HT1080 (cell line): Measurements from ENCODE around the gene TCN2. TPM values are rescaled to one million over a fixed set of nuclear protein-coding genes. Genes with fewer than 3 reads are reported as not detected.
"Not testable (repeated sequence)": the region's sequence is repeated elsewhere in the genome, so short reads cannot be mapped to it uniquely, and the experiment has no call there.

Source experiments
- DNase-seq: peaks from one replicate; pipeline ENCODE4 v3.0.0-alpha.2; 2015; ENCODE audit warnings: low read depth
- total RNA-seq: library from RNA; depleted of rRNA; stranded (reverse); fragments of >200 nt; shearing (Covaris generic); gene quantifications from 2 replicates; pipeline ENCODE4 v1.2.3, GENCODE V29; 2014

Gene TCN2
- total RNA-seq, 1 experiment from 2014 or later = 7.4 TPM

DNA sequence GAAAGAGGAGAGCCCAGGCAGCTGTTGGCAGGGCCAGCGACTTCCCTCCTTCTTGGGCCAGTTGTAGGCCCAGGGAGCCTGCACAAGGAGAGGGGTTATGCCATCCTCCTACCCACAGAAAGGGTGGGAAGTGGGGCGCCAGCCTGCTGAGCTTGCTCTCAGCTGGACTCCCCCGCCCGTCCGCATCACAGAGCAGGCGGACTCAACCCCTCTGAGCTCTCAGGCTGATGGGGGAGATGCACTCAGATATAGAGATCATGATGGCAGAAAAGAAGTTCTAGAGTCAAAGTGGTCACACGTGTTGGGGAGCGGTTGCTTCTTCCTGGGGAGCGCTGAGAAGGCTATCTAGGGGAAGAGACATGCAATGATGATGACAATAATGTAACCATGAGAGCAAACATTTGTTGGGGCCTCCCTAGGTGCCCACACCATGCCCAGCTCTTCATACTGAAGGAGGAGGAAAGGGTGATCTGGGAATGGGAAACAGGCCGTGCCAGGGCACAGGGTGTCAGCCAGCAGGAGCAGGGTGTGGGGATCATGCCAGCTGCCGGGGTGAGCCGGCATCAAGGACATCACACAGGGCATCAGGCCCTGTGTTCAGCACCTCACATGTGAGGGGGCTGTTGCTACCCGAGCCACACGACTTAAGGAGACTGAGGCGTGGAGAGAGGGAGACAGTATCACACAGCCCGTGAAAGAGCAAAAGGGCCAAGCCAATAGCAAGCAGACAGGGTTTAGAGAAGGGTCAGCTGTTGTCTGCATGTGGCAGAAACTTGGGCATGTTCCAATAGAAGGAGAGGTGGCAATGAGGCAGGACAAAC, 36.3 kb downstream of the TCN2 start:
- DNase-seq = no peak

DNA sequence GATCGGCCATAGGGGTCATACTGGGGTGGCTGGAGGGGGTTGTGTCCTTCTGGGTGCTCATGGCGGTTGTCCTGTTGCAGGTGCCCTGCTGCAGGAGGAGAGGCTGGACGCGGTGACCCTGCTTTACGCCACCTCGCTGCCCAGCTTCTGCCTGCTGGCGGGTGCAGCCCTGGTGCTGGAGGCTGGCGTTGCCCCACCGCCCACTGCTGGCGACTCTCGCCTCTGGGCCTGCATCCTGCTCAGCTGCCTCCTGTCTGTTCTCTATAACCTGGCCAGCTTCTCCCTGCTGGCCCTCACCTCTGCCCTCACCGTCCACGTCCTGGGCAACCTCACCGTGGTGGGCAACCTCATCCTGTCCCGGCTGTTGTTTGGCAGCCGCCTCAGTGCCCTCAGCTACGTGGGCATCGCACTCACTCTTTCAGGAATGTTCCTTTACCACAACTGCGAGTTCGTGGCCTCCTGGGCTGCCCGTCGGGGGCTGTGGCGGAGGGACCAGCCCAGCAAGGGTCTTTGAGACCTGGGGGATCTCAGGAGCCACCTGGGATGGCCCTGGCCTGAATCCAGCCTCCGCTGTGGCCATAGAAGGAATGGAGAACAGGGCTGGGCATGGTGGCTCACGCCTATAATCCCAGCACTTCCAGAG, 39.7 kb downstream of the TCN2 start:
- DNase-seq = no peak

DNA sequence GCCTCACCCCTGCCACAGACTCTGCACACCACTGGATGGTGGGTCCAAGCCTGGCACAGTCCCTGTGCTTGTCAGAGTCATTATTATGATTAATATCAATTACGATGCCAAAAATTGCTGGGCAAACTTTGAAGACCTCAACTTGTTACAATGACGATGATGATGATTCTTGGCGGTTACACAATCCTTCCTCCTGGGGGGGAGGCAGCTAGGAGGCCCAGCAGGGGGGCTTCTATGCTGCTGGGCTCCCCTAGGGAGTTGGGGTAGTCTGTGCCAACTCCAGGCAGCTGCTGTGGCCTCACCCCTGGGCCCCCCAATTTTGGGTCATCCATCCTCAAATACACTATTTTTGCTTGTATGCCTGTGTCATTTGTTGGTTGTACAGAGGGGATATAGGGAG, 40.6 kb downstream of the TCN2 start:
- no peak for DNase-seq

DNA sequence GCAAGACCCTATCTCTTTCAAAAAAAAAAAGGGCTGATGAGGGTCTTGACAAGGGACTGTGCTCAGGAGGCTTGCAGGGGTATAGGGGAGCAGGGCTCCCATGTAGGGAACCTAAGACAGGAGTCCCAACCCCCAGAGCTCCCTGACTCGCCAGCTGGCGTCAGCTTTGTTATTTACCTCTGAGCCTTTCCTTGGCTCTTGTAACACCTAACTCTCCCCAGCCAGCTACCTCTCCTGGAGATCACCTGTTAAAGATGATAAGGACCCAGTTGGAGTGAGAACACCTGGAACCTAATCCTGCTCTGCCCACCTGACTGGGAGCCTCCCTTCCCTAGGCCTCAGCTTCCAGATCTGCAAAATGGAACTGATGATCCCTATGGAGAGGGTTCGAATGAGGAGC, 41.9 kb downstream of the TCN2 start:
- DNase-seq = no peak

DNA sequence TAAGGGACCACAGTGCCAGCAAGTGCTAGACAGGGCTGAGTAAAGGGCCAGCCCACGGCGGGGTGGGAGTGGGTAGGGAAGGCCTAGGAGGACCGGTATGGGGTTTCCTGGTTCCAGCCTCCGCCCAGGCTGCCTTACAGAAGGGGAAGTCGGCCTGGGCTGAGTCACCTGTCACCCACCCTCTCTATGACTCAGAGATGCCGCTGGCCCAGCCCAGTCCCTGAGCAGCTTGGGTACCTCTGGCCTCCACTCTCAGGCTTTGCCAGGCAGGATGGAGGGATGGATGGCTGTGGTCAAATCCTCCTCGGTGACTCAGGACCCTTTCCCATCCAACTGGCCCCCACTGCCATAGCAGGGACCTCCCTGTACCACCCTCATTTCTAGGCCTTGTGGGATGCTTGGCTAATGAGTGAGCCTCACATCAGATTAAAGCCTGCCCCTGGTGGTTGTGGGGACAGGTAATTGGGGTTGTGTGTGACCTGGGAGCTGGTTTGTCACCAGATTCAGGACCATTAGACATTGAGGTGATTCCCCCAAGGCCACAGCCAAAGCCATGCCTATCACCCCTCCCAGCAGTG, 42.5 kb downstream of the TCN2 start:
- peak; percentile 99 for DNase-seq

DNA sequence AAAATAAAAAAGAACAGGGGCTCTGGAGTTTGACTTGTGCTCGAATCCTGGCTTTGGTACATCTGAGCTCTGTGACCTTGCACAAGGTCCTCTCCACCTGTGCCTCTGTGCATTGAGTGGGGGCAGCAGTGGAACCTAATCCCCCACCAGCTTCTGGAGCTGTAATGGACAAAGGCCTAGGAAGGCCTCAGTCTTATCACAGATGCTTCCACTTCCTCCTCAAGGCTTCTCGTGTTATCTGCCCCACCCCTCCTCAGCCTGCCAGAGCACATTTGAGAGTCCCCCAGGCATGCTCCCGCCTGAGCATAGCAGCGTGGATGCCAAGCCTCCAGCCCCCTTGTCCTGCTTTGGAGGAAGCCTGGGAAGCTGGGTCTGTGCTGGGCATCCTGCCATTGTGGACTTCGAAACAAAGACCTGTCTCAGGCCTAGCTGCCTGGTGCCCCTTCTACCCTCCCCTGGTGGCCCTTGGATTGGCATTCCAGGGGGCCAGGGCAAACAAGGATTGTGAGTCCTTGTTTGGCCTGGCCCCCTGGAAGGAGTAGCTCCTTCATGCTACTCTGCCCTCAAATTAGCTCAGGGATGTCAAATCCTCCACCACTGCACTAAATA, 43.6 kb downstream of the TCN2 start:
- DNase-seq = no peak

DNA sequence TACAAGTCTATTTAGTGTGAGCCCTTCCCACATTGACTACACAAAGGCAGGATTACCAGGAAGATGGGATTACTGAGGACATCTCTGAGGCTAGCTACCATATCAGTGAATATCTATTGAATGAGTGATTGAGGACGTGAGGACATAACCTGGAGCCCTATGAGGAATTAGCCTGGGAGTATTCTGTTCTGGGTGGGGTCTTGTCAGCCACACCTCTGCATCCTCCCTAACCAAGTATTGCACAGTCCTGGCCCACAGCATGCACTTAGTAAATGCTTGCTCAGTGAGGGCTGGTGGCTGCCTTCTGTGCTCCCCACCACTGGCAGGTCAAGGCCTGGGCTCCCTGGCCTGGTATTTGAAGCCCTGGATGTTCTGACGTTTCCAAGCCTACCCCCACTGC, 45.9 kb downstream of the TCN2 start:
- DNase-seq = no peak

DNA sequence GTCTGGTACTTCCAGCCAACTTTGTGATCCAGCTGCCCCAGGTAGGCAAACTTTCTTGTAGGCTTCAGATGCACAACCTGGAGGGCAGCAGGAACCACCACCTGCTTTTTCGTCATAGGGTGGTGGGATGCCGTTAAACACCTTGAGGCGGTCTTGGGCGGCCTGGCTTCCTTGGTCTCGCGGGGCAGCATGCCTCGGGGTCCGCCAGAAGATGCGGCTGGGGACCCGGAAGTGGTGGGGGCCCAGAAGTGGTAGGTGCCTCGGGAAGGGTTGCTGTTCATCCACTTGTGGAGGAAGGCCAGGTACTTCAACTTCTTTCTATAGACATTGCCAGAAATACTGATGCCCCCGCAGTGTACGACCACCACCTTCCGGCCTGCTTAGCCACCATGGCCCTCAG, 47.4 kb downstream of the TCN2 start:
- no peak for DNase-seq

DNA sequence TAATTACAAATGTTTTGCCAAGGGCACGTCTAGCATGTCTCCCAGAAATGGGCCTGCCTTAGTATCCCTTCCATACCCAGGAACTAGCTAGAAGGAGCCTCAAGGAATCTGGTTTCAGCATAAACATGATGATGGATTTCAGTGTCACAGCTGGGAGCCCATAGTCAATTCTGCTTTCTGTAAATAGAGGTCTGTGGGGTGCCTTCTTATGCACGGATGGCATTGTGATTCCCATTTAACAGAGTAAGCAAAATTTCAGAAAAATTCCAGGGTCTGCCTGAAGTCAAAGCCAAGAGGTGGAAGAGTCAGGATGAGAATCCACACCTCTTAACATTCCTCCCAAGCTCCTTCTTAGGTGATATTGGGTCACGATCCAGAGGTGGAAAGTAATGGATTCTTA, 48.6 kb downstream of the TCN2 start:
- DNase-seq = no peak

DNA sequence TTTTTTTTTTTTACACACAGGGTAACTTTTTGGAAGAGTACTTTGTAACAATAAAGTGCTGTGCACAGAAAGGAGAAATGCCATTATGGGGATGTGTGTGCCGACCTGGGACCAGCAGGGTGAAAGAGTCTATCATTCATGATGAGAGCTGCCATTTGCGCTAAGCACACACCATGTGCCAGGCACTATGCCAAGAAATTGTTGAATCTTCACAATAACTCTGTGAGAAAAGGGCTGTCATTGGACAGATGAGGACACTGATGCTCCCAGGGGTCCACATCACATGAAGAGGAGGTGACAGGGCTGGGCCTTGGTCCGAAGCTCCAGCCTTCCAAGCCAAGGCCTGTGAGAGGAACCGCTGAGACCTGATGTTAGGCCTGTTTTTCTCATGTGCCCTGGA, 55.1 kb downstream of the TCN2 start:
- DNase-seq = no peak

DNA sequence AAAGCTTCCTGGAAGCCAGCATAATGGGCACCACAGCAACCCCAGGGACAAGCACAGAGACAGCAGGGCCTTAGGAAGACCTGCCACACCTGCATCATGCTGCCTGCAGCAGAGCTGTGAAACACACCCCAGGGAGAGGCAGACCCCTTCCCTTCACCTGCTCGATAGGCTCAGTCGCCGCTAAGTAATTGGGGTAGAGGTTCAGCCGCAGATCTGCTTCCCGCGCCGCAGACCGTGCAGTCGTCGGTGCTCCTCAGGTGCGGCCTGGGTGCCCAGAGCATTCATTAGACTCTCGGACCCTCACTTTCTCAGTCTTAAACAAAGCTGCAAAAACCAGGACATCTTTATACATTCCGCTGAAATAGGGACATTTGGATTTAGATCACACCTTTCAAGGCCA, 57.8 kb downstream of the TCN2 start:
- no peak for DNase-seq

DNA sequence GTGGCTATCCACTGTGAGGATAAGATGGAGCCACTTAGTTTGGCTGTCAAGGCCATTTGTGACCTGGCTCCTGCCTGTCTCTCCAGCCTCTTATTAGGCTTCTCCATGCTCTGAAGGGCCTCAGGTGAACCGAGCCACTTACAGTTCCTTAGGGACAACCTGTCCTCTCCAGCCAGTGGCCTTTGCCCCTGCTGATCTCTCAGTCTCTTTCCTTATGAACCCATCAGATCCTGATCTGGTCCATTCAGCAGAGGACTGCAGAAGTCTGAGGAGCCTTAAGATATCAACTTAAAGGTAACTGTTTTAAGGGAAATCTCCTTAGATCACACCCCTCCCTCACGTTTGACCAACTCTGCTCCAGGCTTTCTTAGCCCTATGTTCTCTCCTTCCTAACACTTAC, 58.3 kb downstream of the TCN2 start:
- no peak for DNase-seq

DNA sequence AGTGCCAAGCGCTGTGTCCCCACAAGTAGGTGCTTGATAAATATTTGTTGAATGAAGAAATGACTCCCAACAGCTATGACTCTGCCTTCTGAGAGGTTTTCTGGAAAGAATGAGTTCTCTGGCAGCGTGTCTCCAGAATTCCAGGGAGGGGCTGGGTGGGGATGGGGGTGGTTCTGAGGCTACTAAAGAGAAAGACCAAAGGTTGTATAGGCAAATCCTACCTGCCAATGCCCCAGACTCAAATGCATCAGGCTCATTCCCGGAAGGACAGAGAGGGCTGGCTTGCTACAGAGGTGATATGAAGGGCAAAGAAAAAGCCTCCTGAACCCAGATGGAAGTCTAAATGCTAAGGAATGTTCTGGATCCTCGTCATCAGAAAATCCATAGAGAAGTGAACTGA, 58.8 kb downstream of the TCN2 start:
- DNase-seq = no peak

DNA sequence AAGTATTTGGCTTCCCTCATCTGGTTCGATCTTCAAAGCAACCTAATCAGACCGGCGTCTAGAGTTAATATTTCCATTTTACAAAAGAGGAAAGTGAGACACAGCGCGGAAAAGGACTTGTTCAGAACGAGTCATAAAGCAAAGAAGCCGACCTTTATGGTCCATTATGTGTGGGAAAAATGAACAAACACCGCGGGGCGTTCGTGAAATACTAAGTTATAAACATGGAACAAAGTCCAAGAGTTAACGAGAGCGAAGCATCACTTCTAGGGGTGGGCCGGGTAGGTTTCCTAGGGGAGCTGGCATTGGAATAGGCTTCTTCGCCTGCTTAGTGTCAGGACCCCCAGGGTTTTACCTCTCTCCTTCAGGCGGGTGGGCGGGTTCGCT, 60.1 kb downstream of the TCN2 start:
- DNase-seq = no peak

DNA sequence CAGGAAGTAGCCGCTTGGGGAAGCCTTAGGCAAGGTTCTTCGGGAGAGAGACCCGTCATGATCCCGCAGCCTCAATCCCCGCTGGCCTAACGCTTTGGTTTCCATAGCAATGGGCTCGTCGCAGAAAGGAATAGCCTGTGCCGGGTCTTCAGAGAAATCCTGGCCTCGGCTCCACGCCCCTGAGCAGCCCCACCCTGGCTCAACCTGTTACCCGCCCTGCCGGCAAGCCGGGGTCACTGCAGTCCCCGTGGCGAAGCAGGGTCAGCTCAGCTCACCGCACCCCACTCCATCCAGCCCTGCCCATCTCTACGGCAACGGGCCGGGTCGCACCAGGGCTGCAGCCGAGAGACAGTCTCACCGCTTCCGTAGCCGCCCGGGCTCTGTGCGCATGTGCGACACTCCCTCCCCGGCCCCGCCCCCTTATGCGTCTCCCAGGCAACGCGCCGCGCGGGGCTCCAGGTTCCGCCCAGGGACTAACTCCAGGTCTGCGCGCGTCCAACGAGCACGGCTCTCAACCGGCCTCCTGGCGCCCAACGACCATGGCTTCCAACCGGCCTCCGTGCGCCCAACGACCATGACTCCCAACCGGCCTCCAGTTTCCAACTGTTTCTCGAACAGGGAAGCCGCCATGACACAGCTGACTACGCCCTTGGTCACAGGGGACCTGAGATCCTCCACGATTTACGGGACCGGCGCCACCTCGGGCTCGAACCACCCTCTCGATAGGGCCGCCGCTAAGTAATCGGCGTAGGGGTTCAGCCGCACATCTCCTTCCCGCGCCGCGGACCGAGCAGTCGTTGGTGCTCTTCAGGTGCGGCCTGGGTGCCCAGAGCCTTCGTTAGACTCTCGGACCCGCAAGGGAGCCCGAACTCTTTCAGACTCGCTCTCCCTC, 60.8 kb downstream of the TCN2 start, which contains the start of gene DUSP18:
DUSP18 (minus strand) TSS at position 382 of the 892 bp plus-strand sequence. CDS start 3,872 bp downstream, outside the sequence.
- DNase-seq = peak; percentile 95

DNA sequence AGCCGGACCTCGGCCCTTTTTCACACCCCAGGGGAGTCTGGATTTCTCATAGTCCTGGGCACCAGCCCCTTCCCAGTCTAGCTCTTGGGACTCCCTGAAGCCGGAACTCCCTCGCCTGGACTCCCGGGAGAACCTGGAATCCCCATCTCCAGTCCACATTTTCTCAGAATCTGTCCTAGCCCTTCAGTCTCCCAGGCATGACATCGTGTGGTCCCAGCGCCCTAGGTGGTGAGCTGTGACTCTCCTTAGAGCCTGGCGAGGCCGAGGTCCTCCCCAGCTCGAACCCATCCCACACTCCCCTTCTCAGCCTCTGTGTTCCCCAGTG, 61.4 kb downstream of the TCN2 start:
- no peak for DNase-seq

DNA sequence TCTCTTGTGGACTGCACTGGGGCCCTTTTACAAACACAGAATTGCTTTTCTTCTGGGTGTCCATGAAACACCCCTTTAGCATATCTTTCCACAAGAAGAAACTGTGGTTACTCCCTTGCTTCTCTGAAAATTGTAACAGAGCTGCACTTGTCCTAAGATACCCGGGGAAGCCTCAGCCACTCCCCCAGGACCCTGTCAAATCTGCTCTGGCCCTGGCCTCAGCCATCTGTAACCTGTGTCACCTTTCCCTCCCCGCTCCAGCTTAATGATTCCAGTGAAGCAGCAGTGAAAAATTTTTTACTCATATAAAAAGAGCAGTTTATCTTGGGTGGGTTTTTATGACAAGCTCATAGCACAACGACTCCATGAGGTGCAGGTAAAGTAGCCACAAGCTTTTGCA, 64.1 kb downstream of the TCN2 start:
- DNase-seq = no peak

DNA sequence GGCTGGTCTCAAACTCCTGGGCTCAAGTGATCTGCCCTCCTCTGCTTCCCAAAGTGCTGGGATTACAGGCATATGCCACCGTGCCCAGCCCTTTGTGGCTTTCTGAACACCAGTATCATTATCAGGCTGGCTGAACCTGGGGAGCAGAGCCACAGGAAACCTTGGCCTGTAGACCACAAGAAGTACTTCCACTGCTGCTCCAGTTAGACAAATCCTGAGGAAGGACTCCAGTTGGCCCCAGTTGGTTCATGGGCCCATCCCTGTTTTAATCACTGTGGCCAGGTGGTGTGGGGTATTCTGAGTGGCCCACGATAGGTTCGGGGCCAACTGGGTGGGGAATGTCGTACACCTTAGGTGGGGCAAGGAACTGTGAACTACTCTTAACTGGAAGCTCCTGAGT, 66.2 kb downstream of the TCN2 start:
- DNase-seq = no peak

DNA sequence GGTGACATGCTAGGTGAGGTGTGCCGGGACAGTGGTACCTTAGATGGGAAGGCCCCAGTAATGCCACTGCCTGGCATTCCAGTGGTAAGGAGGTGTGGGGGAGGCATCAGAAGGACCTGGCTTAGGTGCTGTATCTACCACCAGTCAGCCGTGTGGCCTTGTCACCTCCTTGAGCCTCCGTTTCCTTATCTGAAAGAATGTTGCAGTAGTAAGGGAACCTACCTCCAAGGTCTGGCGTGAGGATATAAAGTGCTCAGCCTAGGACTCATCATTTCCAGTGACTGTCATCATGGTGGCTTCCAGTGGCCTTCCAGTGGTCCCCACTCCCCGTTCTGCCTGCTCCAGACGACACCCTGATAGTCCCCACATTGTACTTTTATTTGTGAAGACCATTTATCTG, 67.5 kb downstream of the TCN2 start:
- DNase-seq = no peak

DNA sequence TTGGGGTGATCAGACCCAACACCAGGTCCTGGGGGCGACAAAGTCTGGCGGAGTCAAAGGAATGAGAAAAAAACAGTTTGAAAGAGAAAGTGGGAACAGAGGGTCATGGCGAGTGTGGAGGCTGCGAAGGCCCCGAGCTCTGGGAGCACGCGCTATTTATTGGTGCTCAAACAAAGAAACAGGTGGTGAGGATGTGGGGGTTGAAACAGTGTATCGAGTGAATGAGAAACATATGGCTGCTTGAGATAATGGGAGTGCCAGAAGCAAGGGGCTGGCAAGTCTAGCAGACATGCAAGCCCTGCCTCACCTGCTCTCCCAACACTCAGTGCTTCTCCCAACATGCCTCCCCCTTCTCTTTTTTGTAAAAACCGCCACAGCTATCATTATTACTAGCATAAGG, 68.5 kb downstream of the TCN2 start:
- DNase-seq = no peak

DNA sequence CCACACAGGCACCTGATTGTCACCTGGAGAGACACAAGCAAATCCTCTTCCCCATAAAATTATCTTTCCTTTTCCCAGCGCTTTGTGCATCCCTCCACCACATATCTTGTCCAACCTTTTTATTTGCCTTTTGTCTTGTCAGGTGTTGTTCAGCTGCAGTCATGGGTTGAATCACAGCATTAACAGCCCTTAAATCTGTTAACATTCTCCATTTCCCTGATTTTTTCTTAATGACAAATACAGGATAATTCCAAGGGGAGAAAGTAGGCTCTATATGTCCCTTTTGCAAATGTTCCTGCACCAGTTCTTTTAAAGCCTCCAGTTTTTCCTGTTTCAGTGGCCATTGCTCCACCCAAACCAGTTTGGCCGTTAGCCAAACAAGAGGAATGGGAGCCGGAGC, 69.6 kb downstream of the TCN2 start:
- not testable (repeated sequence) for DNase-seq
